GM19238 (cell line): ENCODE data around the gene GRIK4.
"Not testable (repeated sequence)": the region's sequence is repeated elsewhere in the genome, so short reads cannot be mapped to it uniquely, and the experiment has no call there.

Experiments used
- DNase-seq: peaks from one replicate; pipeline ENCODE4 v3.0.0; 2011; ENCODE audit warnings: low spot score; ENCODE audit not compliant: insufficient read length

GRIK4 gene

DNA sequence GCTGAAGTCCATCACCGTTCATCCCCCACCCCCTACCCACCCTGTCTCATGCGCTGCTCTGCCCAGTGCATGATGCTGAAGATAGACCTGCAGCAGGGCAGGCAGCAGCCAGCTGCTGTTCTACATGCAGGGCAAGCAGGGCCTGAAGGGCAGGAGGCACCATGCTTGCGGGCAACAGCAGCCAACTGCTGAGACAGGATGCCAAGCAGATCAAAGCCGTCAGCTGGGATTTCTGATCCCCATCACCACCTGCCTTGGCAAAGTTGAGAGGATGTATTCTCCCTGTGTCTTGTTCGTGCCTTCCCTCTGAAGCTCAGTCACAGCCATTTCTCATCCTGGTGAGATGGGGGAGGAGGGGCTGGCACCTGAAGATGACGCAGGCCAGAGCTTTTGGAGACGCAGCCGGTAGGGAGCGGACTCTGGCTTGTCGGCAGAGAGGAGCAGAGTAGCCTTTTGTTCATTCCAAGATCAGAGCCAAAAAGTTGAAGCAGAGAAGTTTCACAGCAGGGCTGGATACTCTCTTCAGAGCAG lies 227.0 kb downstream of the GRIK4 start:
- no peak for DNase-seq

DNA sequence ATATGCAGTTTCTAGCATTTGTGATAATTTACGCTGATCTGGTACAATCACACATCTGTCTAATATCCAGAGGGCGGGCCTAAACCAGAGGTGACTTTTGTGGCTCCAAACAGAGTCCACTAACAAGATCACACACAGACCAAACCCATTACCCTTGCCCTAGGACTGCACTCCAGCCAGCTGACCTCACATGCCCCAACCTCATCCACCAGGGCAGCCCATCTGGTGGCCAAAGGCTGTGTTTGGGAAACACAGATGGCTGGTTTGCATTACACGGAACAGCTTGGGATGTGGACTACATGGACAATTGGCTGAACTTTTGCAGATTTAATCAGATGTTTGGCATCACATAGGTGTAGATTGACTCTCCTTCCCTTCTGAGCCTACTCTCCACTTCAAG lies 228.2 kb downstream of the GRIK4 start:
- no peak for DNase-seq

DNA sequence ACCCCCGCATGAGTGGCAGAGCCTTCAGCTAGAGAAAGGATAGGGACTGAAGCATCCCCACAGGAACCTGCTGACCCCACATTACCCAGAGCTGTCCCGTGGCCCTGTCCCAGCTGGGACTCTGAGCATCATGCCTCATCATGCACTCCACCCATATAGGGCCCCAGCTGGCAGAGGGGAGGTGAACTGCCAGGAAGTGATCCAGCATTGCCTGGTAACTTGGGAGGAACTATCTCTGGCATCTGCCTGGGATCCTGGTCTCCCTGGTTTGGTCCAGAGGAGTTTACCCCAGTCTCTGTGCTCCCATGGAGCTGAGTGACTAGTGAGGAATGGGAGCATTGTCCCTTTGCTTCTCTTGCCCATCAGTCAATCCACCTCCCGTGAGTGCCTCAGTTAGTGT lies 228.8 kb downstream of the GRIK4 start:
- DNase-seq: no peak

DNA sequence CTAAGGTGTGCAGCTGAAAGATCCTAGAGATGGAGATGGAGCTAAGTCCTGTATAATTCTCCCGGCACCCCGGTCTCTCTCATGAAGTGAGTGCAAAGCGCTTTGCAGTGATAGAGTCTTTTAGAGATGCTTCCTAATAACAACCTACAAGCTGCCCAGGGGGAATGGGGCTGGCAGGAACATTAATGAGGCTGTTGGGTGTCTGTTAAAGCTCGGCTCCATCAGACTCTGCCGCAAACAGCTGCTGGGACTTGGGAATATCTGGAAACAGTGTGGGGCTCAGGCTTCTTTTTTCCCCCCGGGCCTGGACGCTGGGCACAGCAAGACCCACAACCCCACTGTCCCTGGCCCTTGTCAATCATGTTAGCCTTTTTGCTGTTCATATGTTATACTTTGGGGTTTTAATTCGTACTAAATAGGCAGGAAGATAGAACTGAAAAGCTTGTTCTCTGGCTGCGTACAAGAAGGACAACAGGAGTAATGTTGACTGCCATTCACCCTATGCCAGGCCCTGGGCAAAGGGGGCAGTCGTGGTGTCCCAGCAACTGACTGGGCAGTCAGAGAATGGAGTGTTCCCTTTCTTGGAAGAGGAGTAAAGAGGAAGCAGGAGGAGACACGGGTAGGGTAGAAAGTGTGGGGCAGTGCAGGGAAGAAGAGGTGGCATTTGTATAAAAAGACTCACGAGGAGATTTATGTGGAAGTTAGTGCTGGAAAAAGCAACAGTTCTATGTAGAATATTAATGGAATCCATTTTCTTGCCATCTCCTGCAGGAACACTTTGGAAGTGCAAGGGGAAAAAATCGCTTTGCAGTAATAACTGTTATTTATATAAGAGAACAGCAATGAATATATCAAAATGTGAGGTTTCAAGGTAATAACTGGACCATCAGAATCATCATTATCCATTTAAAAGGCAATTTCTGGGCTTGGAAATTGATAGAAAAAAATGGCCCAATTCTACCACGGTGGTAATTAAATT lies 232.8 kb downstream of the GRIK4 start:
- no peak for DNase-seq

DNA sequence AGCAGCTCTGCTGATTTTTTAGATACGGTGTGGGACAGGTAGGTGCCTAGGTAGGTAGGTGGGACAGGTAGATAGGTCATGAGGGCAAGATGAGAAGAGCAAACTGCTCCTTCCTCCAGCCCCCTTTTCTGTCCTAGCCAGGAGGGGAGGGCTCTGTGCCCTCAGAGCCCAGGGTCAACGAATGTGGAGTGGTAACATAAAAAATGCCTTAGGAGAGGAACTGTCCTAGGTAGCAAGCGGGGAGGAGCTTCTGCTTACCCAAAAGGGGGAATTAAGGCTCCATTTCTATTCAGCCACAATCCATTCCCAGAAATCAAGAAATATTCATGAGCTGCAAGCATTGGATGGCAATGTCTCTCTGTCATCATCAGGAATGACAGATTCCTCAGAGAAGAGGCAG lies 234.8 kb downstream of the GRIK4 start:
- no peak for DNase-seq

DNA sequence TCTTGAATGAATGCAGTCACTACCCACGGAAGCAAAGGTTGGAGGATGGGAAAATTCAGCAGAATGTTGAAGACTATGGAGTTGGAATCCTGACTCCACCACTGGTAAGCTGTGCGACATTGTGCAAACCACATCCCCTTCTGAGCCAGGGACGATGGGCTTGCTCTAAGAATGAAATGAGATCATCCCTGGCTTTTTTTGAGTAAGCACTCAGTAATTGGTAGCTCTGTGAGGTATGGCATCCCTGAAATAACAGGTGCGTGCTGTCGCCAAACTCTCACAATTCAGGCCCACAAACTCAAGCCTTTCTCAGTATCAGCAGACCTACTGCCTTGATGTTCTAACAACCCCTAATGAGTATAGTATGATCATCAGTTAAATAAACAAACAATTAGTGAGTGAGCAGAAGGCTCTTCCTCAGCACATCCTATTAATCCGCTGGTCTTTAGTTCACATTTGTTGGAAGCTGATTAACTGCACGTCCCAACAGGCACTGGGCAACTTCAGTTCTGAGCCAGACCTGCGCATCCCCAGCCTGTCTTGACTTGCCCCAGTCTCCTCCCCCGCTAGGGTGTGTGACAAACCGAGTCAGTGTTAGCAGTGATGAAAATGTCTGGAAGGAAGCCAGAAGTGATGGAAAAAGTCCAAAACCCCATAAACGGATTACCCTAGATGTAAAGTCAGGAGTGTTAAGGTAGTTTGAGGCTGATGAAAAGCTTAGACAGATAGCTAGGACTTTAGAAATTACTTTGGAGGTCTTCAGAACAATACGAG lies 235.5 kb downstream of the GRIK4 start:
- DNase-seq: no peak

DNA sequence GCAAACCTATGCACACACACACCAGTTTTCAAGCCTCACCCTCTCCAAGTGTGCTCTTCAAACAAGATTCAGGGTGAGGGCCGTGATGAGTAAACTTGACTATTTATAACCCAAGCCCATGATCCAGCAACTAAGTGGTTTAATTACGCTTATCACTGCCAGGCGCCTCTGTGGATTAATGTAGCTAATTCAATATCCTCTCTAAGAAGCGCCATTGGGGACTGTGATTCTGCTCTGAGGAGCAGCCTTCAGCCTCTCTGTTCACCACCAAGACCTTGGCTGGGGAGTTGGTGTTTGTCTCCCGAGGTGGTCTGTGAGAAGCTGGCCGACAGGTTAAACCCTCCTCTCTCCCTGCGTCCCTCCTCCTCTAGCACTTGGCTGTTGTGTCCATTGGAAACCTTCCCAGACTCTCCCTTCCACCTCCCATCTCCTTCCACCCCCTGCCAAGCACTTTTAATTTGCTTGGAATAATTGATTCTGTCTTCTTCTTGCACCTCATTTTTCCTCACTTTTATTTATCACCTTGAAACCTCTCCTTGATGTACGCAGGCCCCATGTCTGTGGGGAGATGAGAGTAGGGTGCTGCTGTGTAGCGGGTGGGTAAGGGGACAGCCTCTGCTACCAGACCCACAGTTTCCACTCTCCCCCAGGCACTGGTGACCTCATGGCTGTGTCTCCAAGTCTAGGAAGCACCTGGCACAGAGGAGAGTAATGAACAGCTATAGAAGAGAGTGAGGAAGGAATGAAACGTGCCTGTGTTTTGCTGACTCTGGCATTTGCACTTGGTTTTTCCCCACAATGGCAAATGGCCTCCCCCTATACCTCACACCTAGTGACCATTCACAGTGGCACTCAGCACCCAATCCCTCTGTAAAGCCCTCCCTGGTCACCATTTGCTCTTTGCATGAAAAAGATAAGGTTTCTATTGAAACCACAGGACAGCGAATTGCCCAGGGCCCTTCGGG lies 236.6 kb downstream of the GRIK4 start:
- DNase-seq: no peak

- no peak for DNase-seq
These were observed 237.8 kb downstream of the GRIK4 start for GRCh38 chr11:120749395-120749794.

DNA sequence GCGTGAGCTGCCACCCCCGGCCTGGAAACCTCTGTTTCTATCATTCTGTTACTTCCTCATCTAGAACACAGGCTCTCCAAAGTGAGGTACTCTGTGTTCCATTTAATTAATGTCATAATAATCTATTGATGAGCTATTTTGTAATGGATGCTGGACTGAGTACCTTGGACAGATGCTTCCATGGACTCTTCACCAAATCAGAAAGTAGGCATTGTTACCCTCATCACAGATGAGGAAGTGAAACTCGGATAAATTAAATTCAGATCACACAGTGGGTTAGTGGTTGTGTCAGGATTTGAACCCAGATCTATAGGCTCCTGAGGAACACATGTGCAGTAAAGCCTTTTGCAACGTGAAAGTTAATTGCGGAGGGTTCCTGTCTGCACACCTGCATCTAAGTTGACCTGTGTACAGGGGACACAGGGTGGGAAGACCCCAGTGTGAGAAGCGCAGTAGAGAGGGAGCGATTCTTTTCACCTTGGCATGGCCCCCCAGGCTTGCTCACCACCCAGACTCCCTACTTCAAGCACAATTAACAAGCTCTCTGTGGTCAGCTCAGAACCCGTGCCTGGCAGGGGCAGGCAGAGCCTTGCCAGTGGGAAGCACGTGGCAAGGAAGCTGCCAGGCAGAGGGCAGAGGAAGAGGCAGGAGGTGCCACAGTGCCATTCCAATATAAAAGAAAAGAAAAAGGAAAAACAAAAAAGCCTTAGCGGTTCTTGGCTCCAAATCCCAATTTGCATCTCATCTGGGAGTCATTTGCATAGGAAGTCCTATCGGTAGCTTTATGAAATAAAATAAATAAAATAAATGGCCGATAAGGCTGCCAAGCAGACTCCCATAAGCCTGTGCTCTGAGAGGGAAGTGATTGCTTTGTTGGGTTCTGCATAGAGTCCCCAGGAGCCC lies 239.3 kb downstream of the GRIK4 start:
- no peak for DNase-seq

GRCh38 chr11:120751550-120751949 lies 240.0 kb downstream of the GRIK4 start:
- no peak for DNase-seq

DNA sequence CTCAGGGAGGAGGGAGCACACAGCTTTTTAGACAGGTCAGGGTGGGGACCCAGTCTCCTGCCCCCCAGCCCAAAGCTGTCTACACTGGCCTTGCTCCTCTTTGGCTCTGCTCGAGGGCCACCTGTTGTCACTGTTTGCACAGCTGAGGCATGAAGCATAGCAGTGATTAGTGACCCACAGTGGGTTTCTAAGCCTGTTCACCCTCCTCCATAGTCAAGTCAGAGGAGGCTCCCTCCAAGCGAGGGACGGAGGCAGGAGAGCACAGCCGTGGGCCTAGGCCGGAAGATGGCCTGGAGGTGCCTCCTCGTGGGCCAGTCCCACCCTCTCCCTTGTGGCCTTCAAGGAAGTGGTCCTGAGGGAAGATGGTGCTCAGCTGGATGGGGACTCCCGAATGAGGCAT lies 241.1 kb downstream of the GRIK4 start:
- DNase-seq: no peak

DNA sequence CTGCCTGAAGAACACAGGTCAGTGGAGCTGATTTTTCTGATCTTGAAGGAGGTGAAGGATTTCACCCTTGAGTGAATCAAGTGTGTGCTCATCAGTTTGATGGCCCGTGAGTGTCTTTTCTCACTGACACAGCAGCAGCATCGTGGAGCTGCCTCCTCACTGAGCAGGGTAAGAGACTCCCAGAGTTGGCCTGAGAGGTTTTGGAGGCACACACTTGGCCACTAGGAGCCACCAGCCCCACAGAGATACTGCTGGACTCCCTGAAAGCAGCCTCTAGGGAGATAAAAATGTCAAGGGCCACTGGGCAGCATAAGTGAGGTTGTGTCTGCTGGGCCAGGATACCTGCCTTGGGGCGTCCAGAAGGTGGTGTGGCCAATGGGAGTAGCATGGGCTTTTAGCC lies 245.4 kb downstream of the GRIK4 start:
- no peak for DNase-seq

DNA sequence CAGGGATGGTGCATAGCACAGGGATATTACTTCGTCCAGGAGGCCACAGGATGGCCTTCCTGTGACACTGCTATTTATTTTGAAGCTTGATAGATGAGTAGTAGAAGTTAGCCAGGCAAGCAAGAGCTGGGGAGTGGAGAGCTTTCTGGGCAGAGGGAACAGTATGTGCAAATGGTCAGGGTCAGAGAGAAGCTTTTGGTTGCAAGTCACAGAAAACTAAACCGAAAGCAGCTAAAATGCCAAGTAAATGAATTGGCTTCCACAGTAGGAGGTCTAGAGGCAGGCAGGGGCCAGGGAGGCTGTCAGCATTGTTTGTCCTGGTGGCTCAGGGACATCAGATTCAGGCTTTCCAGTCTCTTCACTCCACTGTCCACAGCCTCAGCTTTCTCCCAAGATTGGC lies 247.5 kb downstream of the GRIK4 start:
- DNase-seq: no peak

DNA sequence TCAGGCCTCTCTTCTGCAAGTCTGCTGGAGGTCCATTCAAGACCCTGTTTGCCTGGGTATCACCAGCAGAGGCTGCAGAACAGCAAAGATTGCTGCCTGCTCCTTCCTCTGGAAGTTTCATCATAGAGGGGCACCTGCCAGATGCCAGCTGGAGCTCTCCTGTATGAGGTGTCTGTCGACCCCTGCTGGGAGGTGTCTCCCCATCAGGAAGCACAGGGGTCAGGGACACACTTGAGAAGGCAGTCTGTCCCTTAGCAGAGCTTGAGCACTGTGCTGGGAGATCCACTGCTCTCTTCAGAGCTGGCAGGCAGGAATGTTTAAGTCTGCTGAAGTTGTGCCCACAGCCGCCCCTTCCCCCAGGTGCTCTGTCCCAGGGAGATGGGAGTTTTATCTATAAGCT lies 254.2 kb downstream of the GRIK4 start:
- not testable (repeated sequence) for DNase-seq

DNA sequence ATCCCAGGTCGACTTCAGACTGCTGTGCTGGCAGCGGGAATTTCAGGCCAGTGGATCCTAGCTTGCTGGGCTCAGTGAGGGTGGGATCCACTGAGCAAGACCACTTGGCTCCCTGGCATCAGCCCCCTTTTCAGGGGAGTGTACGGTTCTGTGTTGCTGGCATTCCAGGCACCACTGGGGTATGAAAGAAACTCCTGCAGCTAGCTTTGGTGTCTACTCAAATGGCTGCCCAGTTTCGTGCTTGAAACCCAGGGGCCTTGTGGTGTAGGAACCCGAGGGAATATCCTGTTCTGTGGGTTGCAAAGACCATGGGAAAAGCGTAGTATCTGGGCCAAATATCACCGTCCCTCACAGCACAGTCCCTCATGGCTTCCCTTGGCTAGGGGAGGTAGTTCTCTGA lies 254.8 kb downstream of the GRIK4 start:
- no peak for DNase-seq

DNA sequence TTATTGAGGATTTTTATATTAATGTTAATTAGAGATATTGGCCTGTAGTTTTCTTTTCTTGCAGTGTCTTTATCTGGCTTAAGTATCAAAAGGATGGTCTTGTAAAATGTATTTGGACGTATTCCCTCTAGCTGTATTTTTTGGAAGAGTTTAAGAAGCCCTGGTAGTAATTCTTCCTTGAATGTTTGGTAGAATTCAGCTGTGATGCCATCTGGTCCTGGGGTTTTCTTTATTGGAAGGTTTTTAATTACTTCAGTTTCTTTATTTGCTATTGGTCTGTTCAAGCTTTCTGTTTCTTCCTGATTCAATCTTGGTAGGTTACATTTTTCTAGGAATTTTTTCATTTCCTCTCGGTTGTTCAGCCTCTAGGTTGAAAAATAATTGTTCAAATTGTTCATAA lies 257.4 kb downstream of the GRIK4 start:
- no peak for DNase-seq

- DNase-seq: no peak
These were observed 258.4 kb downstream of the GRIK4 start for GRCh38 chr11:120769906-120770305.

DNA sequence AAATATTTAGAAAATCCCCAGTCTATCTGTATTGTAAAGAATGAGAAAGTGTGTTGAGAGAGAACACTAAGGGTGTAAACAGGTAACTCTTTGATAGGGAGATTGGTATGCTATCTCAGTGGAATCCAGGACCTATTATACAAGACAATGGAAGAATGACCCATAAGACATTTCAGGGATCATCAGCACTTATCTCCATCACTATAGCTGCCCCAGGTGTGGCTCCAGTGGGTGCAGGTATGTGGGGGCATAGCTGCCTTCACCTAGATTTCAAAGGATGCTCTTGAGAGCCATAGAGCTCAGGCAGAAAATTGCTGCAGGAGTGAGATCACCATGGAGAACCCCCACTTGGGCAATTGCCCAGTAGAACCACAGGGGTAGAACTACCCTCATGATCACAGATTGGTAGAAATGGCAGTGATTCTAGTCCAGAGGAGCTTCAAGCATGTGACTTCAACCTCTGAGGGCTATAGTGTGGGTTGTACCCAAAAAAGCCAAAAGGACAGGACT lies 260.1 kb downstream of the GRIK4 start:
- no peak for DNase-seq

- DNase-seq: no peak
These were observed 262.0 kb downstream of the GRIK4 start for GRCh38 chr11:120773501-120774031.
